CD4-positive, alpha-beta T cell treated with Interleukin-15 for 4 hours (primary cell): ENCODE measurements around the gene ZNF200.

Experiments used
- DNase-seq: peaks from one replicate; pipeline ENCODE4 v3.0.0-alpha.2; 2020; ENCODE audit warnings: low spot score

Gene ZNF200

GRCh38 chr16:3175157-3176093 lies 59.5 kb downstream of the ZNF200 start:
- DNase-seq: no peak

- no peak for DNase-seq
These were observed 60.3 kb downstream of the ZNF200 start for GRCh38 chr16:3174618-3175148.

- DNase-seq: no peak
These were observed 60.9 kb downstream of the ZNF200 start for GRCh38 chr16:3173892-3174617.
